GM21447 (cell line): ENCODE results near the gene FBXW9.
"Not testable (repeated sequence)": the region's sequence is repeated elsewhere in the genome, so short reads cannot be mapped to it uniquely, and the experiment has no call there.

Experiments used
- ATAC-seq: cut with Tn5 transposase; IDR thresholded peaks from one replicate; pipeline ENCODE4 v1.9.1; 2021; ENCODE audit not compliant: unreplicated experiment

The FBXW9 gene

DNA sequence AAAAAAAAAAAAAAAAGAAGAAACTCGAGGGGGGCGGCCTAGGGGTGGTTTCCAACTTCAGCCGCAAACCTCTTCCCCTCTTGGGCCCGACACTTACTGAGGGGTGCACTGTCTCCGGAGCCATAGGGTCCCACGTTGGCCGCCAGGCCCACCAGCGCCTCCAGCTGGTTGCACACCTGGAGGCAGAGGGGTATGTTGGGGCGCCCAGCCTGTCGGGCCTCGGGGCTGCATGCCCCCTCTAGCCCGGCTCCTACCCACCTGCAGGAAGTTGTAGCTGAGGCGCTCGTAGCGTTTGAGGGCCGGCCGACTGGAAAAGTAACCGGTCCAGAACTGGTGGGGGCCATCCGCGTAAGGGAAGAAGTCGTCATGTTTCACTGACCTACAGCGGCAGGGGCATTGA lies 38.5 kb downstream of the FBXW9 start:
- ATAC-seq = no peak

- no peak for ATAC-seq
These were observed 39.4 kb downstream of the FBXW9 start for GRCh38 chr19:12656899-12657571.

DNA sequence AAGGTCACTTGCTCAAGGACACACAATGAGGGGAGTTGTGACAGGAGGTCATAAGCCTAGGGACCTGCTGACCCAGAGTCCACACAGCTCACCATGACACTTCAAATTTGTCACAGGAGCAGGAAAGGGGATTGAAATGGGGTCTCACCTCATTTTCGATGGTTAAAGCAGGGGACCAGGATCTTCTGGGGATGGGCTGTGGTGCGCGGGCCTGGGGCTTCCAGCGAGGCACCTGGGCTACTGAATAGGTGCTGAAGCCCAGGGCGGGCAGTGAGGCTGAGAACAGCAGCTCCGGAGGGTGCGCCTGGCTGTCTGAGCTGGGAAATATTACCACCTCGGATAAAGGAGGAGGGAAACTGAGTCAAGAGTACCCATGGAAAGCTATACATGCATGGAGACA lies 40.9 kb downstream of the FBXW9 start:
- ATAC-seq = no peak

DNA sequence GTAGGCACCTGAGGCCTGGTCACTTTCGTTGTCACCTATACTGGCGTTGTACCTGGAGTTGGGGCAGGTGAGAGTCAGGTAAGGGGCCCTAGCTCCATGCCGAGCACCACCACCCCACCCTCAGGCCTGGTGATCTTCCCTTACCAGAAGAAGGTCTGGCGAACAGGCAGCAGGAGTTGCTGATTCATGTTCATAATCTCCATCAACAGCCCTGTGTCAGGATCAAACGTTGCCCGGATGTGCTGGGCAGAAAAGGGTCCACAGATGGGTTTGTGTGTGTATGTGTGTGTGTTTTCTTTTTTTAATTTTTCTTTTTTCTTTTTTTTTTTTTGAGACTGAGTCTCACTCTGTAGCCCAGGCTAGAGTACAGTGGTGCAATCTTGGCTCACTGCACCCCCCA lies 44.2 kb downstream of the FBXW9 start:
- ATAC-seq = no peak

- no peak for ATAC-seq
These were observed 46.5 kb downstream of the FBXW9 start for GRCh38 chr19:12649941-12650340.

DNA sequence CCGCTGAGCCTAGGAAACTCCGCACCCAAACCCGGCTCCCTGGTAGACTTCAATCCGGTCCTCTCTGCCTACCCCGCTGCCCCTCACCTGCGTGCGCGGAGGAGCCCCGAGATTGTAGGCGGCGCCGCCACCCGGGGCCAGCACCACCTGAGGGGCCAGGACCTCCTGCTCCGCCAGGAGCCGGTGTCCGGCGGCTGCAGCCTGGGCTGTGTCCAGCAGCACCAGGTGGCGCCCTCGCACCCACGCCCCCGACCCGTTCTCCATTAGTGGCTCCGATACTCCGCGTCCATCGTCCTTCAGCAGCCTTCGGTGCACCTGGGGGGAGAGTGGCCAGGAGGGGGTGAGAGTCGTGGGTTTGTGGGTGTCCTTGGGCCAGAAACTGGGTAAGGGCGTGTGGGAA lies 48.3 kb downstream of the FBXW9 start:
- no peak for ATAC-seq

DNA sequence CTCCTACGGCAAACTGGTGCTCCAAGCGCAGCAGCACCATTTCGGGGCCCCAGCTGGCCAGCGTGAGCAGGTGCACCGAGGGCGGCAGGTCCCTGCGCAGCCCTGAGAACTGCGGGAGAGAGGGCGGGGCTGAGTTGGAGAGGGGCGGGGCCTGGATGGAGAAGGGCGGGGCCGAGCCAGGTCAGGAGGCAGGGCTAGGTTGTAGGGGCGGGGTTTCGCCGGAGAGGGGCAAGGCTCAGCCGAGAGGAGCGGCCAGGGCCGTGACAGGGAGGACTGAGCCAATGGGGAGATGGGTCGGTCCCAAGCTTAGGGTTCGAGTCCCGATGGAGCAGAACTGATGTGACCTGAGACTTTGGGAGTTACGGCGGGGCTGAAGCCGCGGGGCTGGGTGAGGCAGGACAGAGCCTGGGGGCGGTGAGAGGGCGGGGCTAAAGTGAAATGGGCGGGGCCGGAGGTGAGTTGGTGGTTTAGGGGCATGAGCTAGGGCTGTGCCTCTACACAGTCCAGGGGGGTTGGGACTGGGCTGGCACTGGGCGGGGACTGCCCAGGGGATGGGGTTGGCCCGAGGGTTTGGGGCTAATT lies 48.9 kb downstream of the FBXW9 start:
- no peak for ATAC-seq

DNA sequence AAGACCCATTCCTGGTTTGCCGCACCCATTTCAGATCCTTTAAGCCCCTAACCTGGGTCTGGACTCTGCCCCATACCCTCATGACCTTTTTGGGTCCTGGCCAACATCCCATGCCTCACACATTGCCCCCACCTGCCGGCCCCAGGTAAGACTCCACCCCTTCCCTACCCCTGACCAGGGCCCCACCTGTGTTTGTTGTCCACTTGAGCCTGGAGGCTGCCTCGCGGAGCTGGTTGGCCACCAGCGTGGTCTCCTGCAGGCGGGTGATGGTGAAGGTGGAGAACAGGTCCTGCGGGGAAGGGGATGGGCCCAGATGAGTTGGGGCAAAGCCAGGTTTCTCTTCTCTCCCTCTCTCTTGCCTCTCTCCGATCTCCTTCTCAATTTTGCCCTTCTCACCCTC lies 49.4 kb downstream of the FBXW9 start:
- no peak for ATAC-seq

DNA sequence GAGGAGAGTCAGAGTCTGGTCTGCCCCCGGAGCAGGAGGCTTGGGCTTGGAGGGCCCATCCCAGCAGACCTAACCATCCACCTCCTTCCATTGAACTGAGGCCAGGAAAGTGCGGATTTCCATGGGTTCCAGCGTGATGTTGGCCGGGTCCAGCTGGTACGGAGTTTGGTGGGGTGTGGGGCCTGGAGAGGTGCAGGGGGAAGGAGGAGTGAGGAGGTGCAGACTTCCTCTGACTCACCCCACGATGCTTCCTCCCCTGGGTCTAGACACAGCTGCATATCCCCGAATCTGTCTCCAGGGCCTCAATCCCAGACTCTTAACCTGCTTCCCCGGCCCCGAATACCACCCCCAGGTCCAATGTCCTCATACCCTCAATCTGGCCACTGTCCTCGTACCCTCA lies 49.9 kb downstream of the FBXW9 start:
- no peak for ATAC-seq

GRCh38 chr19:12643716-12644115 lies 52.7 kb downstream of the FBXW9 start:
- ATAC-seq = not testable (repeated sequence)

GRCh38 chr19:12642506-12642905 lies 53.9 kb downstream of the FBXW9 start:
- no peak for ATAC-seq

GRCh38 chr19:12641456-12641855 lies 55.0 kb downstream of the FBXW9 start:
- ATAC-seq = no peak

- ATAC-seq = peak; percentile 48
These were observed 56.4 kb downstream of the FBXW9 start for GRCh38 chr19:12639901-12640613.
